IPS DF 6.9 (cell line): ENCODE data around the gene CST4.
"Not testable (repeated sequence)": the region's sequence is repeated elsewhere in the genome, so short reads cannot be mapped to it uniquely, and the experiment has no call there.

ENCODE experiments used
- DNase-seq: peaks from one replicate; pipeline ENCODE4 v3.0.0-alpha.2; 2013; ENCODE audit warnings: low read depth, low spot score
- H3K27ac ChIP-seq: one replicate; pipeline ENCODE4 v1.5.1; 2013; ENCODE audit warnings: low read length, control low read depth
- H3K27me3 ChIP-seq: 2 replicates; pipeline ENCODE4 v1.6.1; 2013; ENCODE audit warnings: mild to moderate bottlenecking, low read length; ENCODE audit not compliant: control insufficient read depth, insufficient read depth
- H3K36me3 ChIP-seq: 2 replicates; pipeline ENCODE4 v1.6.1; 2013; ENCODE audit warnings: low read length; ENCODE audit not compliant: control insufficient read depth, insufficient read depth
- H3K4me1 ChIP-seq: 2 replicates; pipeline ENCODE4 v1.6.1; 2013; ENCODE audit warnings: low read length; ENCODE audit not compliant: control insufficient read depth, insufficient read depth
- H3K4me3 ChIP-seq: 2 replicates; pipeline ENCODE4 v1.5.1; 2013; ENCODE audit warnings: mild to moderate bottlenecking, low read length
- H3K9me3 ChIP-seq: 2 replicates; pipeline ENCODE4 v1.6.1; 2013; ENCODE audit warnings: low read length, inconsistent platforms; ENCODE audit not compliant: control insufficient read depth, insufficient read depth
- WGBS: extraction: QIAGEN DNeasy Blood & Tissue Kit; methylation state at CpG from one replicate; pipeline ENCODE4 v1.1.7; 2013; ENCODE audit warnings: mixed read lengths, missing lambda C conversion rate; ENCODE audit not compliant: insufficient read length, insufficient coverage; 5-methylcytosine and 5-hydroxymethylcytosine counted together

The CST4 gene

DNA sequence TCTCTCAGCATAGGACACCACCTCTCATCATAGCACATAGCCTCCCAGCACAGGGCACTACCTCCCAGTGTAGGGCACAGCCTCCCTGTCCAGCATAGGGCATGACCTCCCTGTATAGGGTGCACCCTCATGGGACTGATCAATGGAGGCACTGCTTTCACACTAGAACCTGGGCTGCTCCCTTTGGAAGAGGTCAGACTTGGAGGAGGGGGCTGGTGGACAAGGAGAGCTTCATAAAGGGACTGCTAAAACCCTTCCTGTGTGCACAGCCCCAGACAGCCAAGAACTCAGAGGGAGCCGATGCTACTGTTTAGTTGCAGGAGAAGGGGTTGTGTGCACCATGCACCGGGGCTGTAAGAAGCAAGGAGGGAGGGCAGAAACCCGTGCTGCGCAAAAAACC, 21.9 kb upstream of the CST4 start:
- H3K27ac ChIP-seq = no peak overlapping the region
- no peak for DNase-seq
- H3K9me3 ChIP-seq = no peaks in the 10 kb centered on the region
- no peaks in the 10 kb centered on the region for H3K36me3 ChIP-seq
- H3K4me3 ChIP-seq = no peak overlapping the region
- no peaks in the 10 kb centered on the region for H3K4me1 ChIP-seq
- WGBS = no CpG with 5 or more reads among the region's 4 CpGs
- no peaks in the 10 kb centered on the region for H3K27me3 ChIP-seq

DNA sequence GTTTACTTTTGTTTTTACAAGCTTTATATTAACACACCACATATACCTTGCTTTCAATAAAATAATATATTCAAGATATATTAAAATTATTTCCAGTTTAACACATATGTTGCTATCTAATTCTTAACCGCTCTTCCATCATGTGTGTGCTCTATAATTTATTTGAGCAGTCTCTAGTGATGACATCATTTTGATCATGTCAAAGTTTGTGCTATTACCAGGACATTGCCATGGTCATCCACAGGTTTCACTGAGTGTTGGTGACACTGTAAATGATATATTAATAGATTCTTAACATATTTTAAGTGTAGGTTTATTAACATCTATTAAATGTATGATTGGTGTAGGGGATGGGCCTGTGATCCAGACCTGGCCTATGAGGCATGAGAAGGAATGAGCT, 17.1 kb upstream of the CST4 start:
- no peak for DNase-seq
- no CpG with 5 or more reads among the region's 1 CpG for WGBS
- Histone ChIP-seq H3K9me3 (no peaks in the 10 kb centered on the region), H3K4me3 (no peak overlapping the region), H3K36me3 (no peaks in the 10 kb centered on the region), H3K4me1 (no peaks in the 10 kb centered on the region), H3K27ac (no peak overlapping the region), H3K27me3 (no peaks in the 10 kb centered on the region)

DNA sequence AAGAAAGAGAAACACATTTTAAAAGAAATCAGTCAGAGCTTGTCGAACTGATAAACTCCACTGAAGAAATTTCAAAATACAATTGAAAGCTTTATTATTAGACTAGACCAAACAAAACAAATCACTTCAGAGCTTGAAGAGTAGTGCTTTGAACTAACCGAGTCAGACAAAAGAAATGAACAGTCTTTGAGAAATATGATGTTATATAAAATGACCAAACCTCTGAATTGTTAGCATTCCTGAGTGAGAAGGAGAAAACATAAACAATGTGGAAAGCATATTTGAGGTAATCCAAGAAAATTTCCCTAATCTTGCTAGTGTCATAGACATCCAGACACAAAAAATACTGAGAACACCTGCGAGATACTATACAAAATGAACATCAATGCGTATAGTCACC, 13.2 kb upstream of the CST4 start:
- no peak for DNase-seq
- Histone ChIP-seq H3K27me3 (no peaks in the 10 kb centered on the region), H3K9me3 (no peaks in the 10 kb centered on the region), H3K4me3 (no peak overlapping the region), H3K27ac (no peak overlapping the region), H3K4me1 (no peaks in the 10 kb centered on the region), H3K36me3 (no peaks in the 10 kb centered on the region)
- no CpG with 5 or more reads among the region's 4 CpGs for WGBS

DNA sequence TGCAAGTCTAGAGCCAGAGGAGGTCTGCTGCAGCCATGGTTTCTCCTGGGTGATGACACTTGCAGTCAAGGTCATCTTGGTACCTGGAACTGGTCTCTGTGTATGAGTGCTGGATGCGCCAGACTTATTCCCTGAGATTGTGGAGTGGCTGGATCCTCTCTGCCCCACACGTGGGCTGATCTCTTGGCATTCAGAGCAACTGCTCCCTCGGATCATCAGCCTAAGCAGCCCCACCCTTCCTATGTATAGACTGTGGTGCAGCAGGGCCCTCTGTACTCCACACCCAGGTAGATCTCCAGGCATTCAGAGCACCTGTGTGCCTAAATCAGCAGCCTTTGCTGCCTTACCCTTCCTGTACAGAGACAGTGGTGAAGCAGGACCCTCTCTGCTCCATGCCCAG, 12.1 kb upstream of the CST4 start:
- WGBS = no CpG with 5 or more reads among the region's 3 CpGs
- no peak for DNase-seq
- Histone ChIP-seq H3K27me3 (no peaks in the 10 kb centered on the region), H3K4me3 (no peak overlapping the region), H3K4me1 (no peaks in the 10 kb centered on the region), H3K36me3 (no peaks in the 10 kb centered on the region), H3K9me3 (no peaks in the 10 kb centered on the region), H3K27ac (no peak overlapping the region)

DNA sequence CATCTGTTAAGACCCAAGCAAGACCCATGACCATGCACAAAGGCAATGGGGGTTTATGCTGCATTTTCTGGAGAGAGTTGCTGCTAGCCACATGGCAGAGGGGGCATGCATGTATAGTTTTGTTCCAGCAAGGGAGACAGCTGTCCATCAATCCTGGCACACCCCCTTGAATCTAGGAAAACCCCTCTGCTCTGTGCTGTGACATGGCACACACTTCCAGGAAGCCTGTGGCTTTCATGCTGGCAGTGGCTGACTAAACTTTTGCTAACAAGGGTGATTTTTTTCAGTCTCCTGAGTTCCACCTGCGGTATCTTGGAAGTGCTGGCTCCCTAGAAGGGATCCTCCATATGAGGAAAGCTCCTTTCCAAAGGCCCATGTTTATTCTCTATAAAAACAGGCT, 9.1 kb upstream of the CST4 start:
- no peaks in the 10 kb centered on the region for H3K4me1 ChIP-seq
- no peaks in the 10 kb centered on the region for H3K36me3 ChIP-seq
- no peak for DNase-seq
- no peaks in the 10 kb centered on the region for H3K9me3 ChIP-seq
- no CpG with 5 or more reads among the region's 1 CpG for WGBS
- H3K27me3 ChIP-seq = no peaks in the 10 kb centered on the region
- H3K4me3 ChIP-seq = no peak overlapping the region
- H3K27ac ChIP-seq = no peak overlapping the region

DNA sequence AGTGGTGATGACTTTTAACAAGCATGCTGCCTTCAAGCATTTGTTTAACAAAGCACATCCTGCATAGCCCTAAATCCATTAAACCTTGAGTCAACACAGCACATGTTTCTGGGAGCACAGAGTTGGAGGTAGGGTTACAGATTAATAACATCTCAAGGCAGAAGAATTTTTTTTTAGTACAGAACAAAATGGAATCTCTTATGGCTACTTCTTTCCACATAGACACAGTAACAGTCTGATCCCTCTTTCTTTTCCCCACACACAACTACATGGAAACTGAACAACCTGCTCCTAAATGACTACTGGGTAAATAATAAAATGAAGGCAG, 6.2 kb upstream of the CST4 start:
- not testable (repeated sequence) for H3K27ac ChIP-seq

DNA sequence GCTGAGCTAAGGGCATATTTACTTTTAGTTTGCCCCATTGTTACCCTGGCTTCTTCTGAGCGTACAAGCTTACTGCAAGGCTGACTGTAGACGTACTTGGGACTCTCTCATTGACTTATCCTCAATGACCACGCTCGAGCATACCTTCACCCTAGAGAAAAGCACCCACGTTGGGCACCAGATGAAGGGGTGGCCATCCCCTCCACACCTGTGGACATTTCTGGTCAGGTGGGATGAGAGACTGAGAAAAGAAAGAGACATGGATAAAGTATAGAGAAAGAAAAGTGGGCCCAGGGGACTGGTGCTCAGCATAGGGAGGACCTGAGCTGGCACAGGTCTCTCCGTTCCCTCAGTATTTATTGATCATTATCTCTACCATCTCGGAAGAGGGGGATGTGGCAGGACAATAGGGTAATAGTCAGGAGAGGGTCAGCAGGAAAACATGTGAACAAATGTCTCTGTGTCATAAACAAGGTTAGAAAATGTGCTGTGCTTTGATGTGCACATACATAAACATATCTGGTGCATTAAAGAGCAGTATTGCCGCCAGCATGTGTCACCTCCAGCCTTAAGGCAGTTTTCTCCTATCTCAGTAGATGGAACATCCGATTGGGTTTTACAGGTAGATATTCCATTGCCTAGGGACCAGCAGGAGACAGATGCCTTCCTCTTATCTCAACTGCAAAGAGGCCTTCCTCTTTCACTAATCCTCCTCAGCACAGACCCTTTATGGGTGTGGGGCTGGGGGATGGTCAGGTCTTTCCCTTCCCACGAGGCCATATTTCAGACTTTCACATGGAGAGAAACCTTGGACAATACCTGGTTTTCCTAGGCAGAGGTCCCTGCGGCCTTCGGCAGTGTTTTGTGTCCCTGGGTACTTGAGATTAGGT, 5.6 kb upstream of the CST4 start:
- WGBS = no CpG with 5 or more reads among the region's 12 CpGs
- not testable (repeated sequence) for H3K4me1 ChIP-seq, H3K27ac ChIP-seq, H3K36me3 ChIP-seq, DNase-seq, H3K9me3 ChIP-seq, H3K4me3 ChIP-seq, H3K27me3 ChIP-seq

More for the DNA sequence above, 6.2 kb upstream of the CST4 start:
- not testable (repeated sequence) for H3K27me3 ChIP-seq, DNase-seq, H3K4me1 ChIP-seq, H3K36me3 ChIP-seq, H3K4me3 ChIP-seq, H3K9me3 ChIP-seq

DNA sequence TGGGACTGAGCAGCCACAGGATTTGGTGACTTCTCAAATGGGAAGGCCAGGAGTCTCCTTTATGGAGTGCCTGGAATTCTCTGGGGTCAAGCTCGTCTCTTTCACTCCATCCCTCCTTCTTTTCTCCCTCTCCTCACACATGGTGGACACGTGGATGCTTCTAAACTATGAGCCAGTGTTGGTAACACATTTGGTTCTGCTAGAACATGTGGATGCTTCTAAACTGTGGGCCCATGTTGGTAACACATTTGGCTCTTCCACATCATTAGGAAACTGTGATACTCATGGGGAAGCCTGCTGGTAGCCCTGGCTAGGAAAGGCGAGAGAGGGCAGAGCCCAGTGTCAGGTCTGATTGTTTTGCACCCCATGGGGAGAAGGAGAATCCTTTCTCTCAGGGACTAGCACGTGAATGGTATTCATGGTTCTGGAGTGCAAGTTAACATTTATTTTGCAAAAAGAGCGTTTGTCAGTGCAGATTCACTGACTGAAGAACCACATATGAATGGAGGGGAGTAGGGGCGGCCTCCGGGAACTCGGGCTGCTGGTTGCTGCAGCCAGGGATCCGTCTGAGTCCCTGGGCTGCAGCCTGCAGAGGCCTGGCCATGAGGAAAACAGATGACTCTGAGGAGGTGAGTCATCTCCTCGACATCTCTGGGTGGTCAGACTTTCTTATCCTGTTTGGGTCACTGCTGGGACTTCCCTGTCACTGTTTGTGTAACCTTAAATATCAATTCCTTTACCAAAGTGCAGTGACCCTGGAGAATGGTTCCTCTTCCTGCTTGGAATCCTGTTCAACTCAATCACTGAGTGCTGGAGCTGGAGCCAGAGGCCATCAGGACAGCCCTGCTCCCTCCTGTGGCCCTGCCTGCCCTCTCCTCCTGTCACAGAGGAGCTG, 4.1 kb upstream of the CST4 start:
- not testable (repeated sequence) for DNase-seq, H3K4me1 ChIP-seq, H3K4me3 ChIP-seq, H3K9me3 ChIP-seq, H3K36me3 ChIP-seq, H3K27me3 ChIP-seq, H3K27ac ChIP-seq
- no CpG with 5 or more reads among the region's 10 CpGs for WGBS

DNA sequence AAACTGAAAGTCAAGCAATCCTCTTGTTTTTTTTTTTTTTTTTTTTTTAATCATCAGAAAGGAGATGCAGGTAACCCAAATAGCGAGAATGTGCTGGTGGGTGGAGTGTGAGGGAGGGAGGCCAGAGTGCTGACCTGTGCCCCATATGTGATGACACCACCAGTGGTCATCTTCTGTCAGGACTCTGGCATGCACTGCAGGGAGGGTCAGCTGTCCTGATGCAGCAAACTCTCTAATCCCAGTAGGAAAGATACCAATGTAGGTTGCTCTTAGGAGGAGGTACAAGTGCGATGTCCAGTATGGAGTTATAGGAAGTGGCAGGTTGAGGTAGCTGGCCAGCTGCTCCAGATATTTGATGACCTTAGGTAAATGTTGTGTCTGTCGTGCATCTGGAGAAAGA, 2.8 kb upstream of the CST4 start:
- DNase-seq = no peak
- no peak overlapping the region for H3K4me3 ChIP-seq
- no peaks in the 10 kb centered on the region for H3K27me3 ChIP-seq
- no peaks in the 10 kb centered on the region for H3K36me3 ChIP-seq
- H3K27ac ChIP-seq = no peak overlapping the region
- WGBS = no CpG with 5 or more reads among the region's 3 CpGs
- H3K9me3 ChIP-seq = no peaks in the 10 kb centered on the region
- no peaks in the 10 kb centered on the region for H3K4me1 ChIP-seq

DNA sequence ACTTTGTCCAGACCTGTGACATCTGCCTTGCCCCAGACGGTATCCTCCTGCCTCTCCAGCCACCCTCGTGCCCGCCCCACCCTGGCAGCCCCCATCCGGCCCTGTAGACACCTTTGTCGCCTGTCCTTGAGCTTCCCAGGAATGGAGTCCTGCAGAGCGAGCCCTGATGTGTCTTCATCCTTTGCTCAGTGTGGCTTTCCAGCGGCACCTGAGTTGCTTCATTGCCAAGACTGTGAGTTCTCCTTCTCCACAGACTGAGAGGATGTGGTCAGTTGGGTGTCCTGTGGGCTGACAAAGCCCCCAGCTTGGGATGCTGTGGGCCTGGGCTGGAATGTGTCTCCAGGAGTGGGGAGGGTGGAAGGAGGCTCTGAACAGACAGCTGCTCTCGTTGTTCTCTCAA, 1.7 kb upstream of the CST4 start:
- no peak for DNase-seq
- no peaks in the 10 kb centered on the region for H3K9me3 ChIP-seq
- no CpG with 5 or more reads among the region's 8 CpGs for WGBS
- H3K27me3 ChIP-seq = no peaks in the 10 kb centered on the region
- H3K4me1 ChIP-seq = no peaks in the 10 kb centered on the region
- no peak overlapping the region for H3K4me3 ChIP-seq
- H3K27ac ChIP-seq = no peak overlapping the region
- no peaks in the 10 kb centered on the region for H3K36me3 ChIP-seq

DNA sequence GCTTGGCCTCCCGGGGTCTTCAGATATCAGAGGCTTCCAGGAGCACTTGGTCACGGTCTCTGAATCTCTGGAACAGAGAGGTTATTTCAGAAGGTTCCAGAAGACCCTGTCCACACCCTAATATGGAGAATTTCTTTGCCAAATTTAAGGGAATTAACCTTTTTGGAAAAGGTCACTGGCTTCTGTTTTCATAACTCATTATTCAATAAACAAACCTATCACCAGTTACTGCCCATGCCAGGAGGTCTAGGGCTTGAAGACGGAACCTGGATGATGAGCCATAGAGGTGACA, 507 bp upstream of the CST4 start:
- Histone ChIP-seq H3K9me3 (no peaks in the 10 kb centered on the region), H3K4me1 (no peaks in the 10 kb centered on the region), H3K4me3 (no peak overlapping the region), H3K36me3 (no peaks in the 10 kb centered on the region), H3K27ac (no peak overlapping the region), H3K27me3 (no peaks in the 10 kb centered on the region)
- no CpG with 5 or more reads among the region's 3 CpGs for WGBS
- DNase-seq = no peak
